ENCODE data around the gene SCPEP1. TPM values are rescaled to one million over a fixed set of nuclear protein-coding genes. Genes with fewer than 3 reads are reported as not detected.
"Not testable (repeated sequence)": the region's sequence is repeated elsewhere in the genome, so short reads cannot be mapped to it uniquely, and the experiment has no call there.

The SCPEP1 gene
- total RNA-seq, 1 donor from 2014 or later = 48.3 TPM

DNA sequence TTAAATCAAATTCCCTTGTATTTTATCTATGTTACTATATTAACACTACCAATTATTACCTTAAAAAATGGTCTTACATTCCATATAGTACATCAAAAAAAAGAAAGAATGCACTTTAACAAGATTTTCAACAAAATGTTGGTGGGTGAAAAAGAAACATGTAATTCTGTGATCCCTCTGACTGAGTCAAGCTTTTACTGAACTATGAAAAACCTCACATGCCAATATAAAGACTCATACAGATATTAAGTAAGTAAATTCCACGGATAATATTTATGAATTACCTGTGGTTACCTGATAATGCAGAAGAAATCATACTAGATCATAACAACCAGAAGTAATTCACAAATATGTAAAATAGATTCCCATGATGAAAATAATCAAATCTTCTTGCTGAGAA lies 29.4 kb upstream of the SCPEP1 start:
- no peak overlapping the region for H3K4me3 Mint-ChIP-seq (ENCODE audit: low read depth)
- no peak for TF ChIP-seq CTCF (IDR thresholded peaks at IDR 0.05; ENCODE audit: unreplicated experiment)
- H3K4me1 Mint-ChIP-seq (ENCODE audit: low read depth) = no peaks in the 10 kb centered on the region
- H3K27ac Mint-ChIP-seq = no peak overlapping the region
- peaks cover 35% of the 10 kb centered on the region for H3K36me3 Mint-ChIP-seq (ENCODE audit: insufficient read depth)
- no peaks in the 10 kb centered on the region for H3K9me3 Mint-ChIP-seq (ENCODE audit: low read depth)
- DNase-seq (ENCODE audit: low spot score, unreplicated experiment) = no peak
- H3K27me3 Mint-ChIP-seq = no peaks in the 10 kb centered on the region

- no peak for DNase-seq (ENCODE audit: low spot score, unreplicated experiment)
- TF ChIP-seq CTCF (IDR thresholded peaks at IDR 0.05; ENCODE audit: unreplicated experiment) = no peak
- peak overlapping the region; percentile 5 for H3K27ac Mint-ChIP-seq
- H3K36me3 Mint-ChIP-seq (ENCODE audit: insufficient read depth) = peaks cover 31% of the 10 kb centered on the region
- H3K4me3 Mint-ChIP-seq (ENCODE audit: low read depth) = no peak overlapping the region
- no peaks in the 10 kb centered on the region for H3K4me1 Mint-ChIP-seq (ENCODE audit: low read depth)
- no peaks in the 10 kb centered on the region for H3K27me3 Mint-ChIP-seq
- no peaks in the 10 kb centered on the region for H3K9me3 Mint-ChIP-seq (ENCODE audit: low read depth)
Observed at GRCh38 chr17:56949595-56949994, 28.3 kb upstream of the SCPEP1 start.

DNA sequence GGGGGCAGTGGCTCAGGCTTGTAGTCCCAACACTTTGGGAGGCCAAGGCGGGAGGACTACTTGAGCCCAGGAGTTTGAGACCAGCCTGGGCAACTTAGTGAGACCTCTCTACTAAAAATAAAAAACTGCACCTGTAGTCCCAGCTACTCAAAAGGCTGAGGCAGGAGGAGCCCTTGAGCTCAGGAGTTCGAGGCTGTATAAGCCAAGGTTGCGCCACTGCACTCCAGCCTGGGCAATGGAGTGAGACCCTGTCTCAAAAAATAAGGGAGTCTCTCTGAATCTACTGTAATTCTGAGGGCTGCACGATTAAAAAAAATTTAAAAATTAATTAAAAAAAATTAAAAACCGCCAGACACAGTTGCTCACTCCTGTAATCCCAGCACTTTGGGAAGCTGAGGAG lies 20.9 kb upstream of the SCPEP1 start:
- H3K36me3 Mint-ChIP-seq (ENCODE audit: insufficient read depth) = peaks cover 2% of the 10 kb centered on the region
- no peak overlapping the region for H3K4me3 Mint-ChIP-seq (ENCODE audit: low read depth)
- no peaks in the 10 kb centered on the region for H3K9me3 Mint-ChIP-seq (ENCODE audit: low read depth)
- peaks cover 10% of the 10 kb centered on the region for H3K4me1 Mint-ChIP-seq (ENCODE audit: low read depth)
- H3K27me3 Mint-ChIP-seq = no peaks in the 10 kb centered on the region
- no peak for DNase-seq (ENCODE audit: low spot score, unreplicated experiment)
- no peak for TF ChIP-seq CTCF (IDR thresholded peaks at IDR 0.05; ENCODE audit: unreplicated experiment)
- H3K27ac Mint-ChIP-seq = no peak overlapping the region

GRCh38 chr17:56960596-56961538 lies 17.1 kb upstream of the SCPEP1 start, which contains the start of gene COIL:
COIL (minus strand) TSS chr17:56961050; CDS start chr17:56961019, 31 bp downstream.
- H3K27ac Mint-ChIP-seq = peak within 1 kb of the TSS; percentile 97
- peak; percentile 98 for TF ChIP-seq CTCF (IDR thresholded peaks at IDR 0.05; ENCODE audit: unreplicated experiment)
- H3K4me1 Mint-ChIP-seq (ENCODE audit: low read depth) = peaks cover 19% of the 10 kb centered on the region
- DNase-seq (ENCODE audit: low spot score, unreplicated experiment) = peak; percentile 93
- no peaks in the 10 kb centered on the region for H3K36me3 Mint-ChIP-seq (ENCODE audit: insufficient read depth)
- no peaks in the 10 kb centered on the region for H3K9me3 Mint-ChIP-seq (ENCODE audit: low read depth)
- no peaks in the 10 kb centered on the region for H3K27me3 Mint-ChIP-seq
- H3K4me3 Mint-ChIP-seq (ENCODE audit: low read depth) = peak within 1 kb of the TSS; percentile 85

DNA sequence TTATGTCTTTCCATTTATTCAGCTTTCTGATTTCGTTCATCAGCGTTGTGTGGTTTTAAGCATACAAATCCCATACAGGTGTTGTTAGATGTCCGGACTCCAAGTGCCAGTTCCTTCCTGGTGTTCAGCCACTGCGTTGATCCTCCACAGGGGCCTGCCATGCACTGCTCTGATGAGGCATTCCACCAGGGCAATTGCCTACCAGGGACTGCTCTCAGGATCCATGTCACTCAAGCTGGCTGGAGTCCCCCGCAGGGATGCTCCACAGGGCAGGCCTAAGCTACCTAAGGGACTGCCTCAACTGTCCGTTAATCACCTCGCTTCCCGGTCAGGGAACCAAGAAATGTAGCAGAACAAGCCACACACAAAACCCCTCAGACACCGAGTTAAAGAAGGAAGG lies 12.7 kb upstream of the SCPEP1 start:
- not testable (repeated sequence) for H3K36me3 Mint-ChIP-seq (ENCODE audit: insufficient read depth); DNase-seq (ENCODE audit: low spot score, unreplicated experiment); H3K27me3 Mint-ChIP-seq; H3K9me3 Mint-ChIP-seq (ENCODE audit: low read depth)
- Mint-ChIP-seq H3K27ac (peak overlapping the region; percentile 97), H3K4me3 (ENCODE audit: low read depth) (peak overlapping the region; percentile 41), H3K4me1 (ENCODE audit: low read depth) (peaks cover 22% of the 10 kb centered on the region)

DNA sequence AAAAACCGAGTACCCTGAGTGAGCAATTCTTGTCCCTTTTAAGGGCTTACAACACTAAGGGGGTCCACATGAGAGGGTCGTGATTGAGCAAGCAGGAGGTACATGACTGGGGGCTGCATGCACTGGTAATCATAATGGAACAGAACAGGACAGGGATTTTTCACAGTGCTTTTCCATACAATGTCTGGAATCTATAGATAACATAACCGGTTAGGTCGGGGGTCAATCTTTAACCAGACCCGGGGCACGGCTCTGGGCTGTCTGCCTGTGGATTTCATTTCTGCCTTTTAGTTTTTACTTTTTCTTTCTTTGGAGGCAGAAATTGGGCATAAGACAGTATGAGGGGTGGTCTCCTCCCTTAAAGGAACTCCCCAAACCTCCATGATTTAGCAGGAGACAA lies 12.2 kb upstream of the SCPEP1 start:
- H3K27me3 Mint-ChIP-seq; H3K9me3 Mint-ChIP-seq (ENCODE audit: low read depth); H3K36me3 Mint-ChIP-seq (ENCODE audit: insufficient read depth): not testable (repeated sequence)
- peak overlapping the region; percentile 60 for H3K4me3 Mint-ChIP-seq (ENCODE audit: low read depth)
- peak overlapping the region; percentile 97 for H3K27ac Mint-ChIP-seq
- peak; percentile 31 for DNase-seq (ENCODE audit: low spot score, unreplicated experiment)
- H3K4me1 Mint-ChIP-seq (ENCODE audit: low read depth) = peaks cover 22% of the 10 kb centered on the region

Data from progenitor cell of endocrine pancreas (in vitro differentiated cells).